ENCODE results near the gene MEGF6. TPM values are rescaled to one million over a fixed set of nuclear protein-coding genes. Genes with fewer than 3 reads are reported as not detected.
A peak's percentile ranks its signal among the peaks of the same experiment; 100 is the strongest.

MEGF6 gene
- total RNA-seq, 1 experiment from 2014 or later: 21.3 TPM

DNA sequence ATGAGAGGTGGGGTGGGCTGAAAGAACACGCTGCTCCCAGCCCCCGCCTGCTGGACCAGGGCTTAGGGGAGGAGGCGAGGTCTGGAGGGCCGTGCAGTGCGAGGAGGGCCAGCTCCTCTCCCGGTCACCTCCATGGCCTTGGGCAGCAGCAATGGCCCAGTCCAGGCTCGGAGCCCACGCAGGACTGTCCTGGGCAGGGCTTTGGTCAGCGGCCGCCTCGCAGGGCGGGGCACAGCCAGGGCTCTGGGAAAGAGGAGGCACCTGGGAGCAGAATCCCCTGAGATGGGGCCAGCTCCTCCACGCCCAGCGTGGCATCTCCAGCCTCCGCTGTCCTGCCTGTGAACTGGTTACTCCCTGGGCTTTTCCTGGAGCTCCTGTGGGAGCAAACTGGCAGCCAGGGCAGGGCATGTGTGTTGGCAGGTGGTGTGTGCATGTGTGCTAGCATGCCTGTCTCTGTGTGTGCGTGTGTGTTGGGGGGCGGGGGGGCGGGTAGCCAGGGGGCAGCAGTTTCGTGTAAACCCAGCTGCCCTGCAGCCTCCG is 129.4 kb downstream of the MEGF6 start:
- H3K4ac ChIP-seq (ENCODE audit: low read depth, low read length): no peak overlapping the region
- no peak overlapping the region for H3T11ph ChIP-seq (ENCODE audit: low read length)

More for the DNA sequence above, 129.4 kb downstream of the MEGF6 start:
- DNase-seq: no peak
- Histone ChIP-seq H3K9me3 (ENCODE audit: control insufficient read depth, low read depth, low read length) (no peaks in the 10 kb centered on the region), H3K27me3 (ENCODE audit: insufficient read depth, low read length) (no peaks in the 10 kb centered on the region), H3K4me1 (ENCODE audit: insufficient read depth, low read length) (no peaks in the 10 kb centered on the region), H3K79me2 (ENCODE audit: insufficient read depth, low read length) (no peaks in the 10 kb centered on the region), H4K91ac (ENCODE audit: insufficient read length, low read depth, low read length) (no peak overlapping the region), H2BK15ac (ENCODE audit: low read depth, low read length) (no peak overlapping the region), H2BK120ac (ENCODE audit: low read depth, low read length, poor library complexity, severe bottlenecking) (no peak overlapping the region), H2AFZ (ENCODE audit: low read length) (no peak overlapping the region), H2BK12ac (ENCODE audit: insufficient read length, low read depth, low read length) (no peak overlapping the region), H3K56ac (ENCODE audit: insufficient read length, low read depth, low read length) (no peak overlapping the region), H3K18ac (ENCODE audit: insufficient read length, low read depth, low read length) (no peak overlapping the region), H3K23ac (ENCODE audit: insufficient read length, low read depth, low read length) (no peak overlapping the region), H3K27ac (ENCODE audit: insufficient read length, low read depth, low read length) (no peak overlapping the region), H2BK20ac (ENCODE audit: low read depth, low read length, poor library complexity, severe bottlenecking) (no peak overlapping the region), H4K20me1 (ENCODE audit: control insufficient read depth, insufficient read depth, insufficient read length) (no peaks in the 10 kb centered on the region), H3K14ac (ENCODE audit: insufficient read depth, low read length) (no peak overlapping the region), H4K8ac (replicated peaks; ENCODE audit: insufficient read length, low read depth, low read length) (no peak overlapping the region), H3K9ac (ENCODE audit: extremely low read depth, insufficient read length, low read length) (no peak overlapping the region), H2AK5ac (ENCODE audit: insufficient read length, low read length) (no peak overlapping the region), H4K5ac (ENCODE audit: insufficient read length, low read depth, low read length) (no peak overlapping the region), H3K4me2 (ENCODE audit: insufficient read depth, insufficient read length, low read length) (no peak overlapping the region), H3K23me2 (ENCODE audit: insufficient read length, low read depth, low read length, poor library complexity, severe bottlenecking) (no peaks in the 10 kb centered on the region), H2BK5ac (ENCODE audit: insufficient read length, low read length) (no peak overlapping the region), H3K79me1 (ENCODE audit: insufficient read depth, low read depth, low read length, poor library complexity, severe bottlenecking) (no peaks in the 10 kb centered on the region)
- TF ChIP-seq, protein P1, sequence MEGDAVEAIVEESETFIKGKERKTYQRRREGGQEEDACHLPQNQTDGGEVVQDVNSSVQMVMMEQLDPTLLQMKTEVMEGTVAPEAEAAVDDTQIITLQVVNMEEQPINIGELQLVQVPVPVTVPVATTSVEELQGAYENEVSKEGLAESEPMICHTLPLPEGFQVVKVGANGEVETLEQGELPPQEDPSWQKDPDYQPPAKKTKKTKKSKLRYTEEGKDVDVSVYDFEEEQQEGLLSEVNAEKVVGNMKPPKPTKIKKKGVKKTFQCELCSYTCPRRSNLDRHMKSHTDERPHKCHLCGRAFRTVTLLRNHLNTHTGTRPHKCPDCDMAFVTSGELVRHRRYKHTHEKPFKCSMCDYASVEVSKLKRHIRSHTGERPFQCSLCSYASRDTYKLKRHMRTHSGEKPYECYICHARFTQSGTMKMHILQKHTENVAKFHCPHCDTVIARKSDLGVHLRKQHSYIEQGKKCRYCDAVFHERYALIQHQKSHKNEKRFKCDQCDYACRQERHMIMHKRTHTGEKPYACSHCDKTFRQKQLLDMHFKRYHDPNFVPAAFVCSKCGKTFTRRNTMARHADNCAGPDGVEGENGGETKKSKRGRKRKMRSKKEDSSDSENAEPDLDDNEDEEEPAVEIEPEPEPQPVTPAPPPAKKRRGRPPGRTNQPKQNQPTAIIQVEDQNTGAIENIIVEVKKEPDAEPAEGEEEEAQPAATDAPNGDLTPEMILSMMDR (conservative IDR thresholded peaks at IDR 0.05): no peak
- peaks cover 4% of the 10 kb centered on the region for H3K27me3 Mint-ChIP-seq (ENCODE audit: low read depth)
- H3K27ac Mint-ChIP-seq: 0 out of 7 replicates have a peak overlapping the region, but pooled peaks of 1 of the 3 experiments have one; percentile 39
- peaks cover 2 to 3% of the 10 kb centered on the region in 2 experiments; a peak in 3 of 4 replicates for H3K4me1 Mint-ChIP-seq
- no peak overlapping the region for H3K4me3 Mint-ChIP-seq
- peaks cover 0 to 19% (median 9%) of the 10 kb centered on the region in 3 experiments; a peak in 4 of 7 replicates for H3K36me3 Mint-ChIP-seq (ENCODE audit: insufficient read depth in 1 of 3, low read depth in 3 of 3)
- H3K9me3 Mint-ChIP-seq: peaks cover 2 to 26% of the 10 kb centered on the region in 2 experiments; a peak in 3 of 5 replicates
- no CpG with 5 or more reads among the region's 20 CpGs for WGBS (ENCODE audit: extremely low coverage, insufficient read length, low lambda C conversion rate)
